ENCODE data around the gene TRMT11. TPM values are rescaled to one million over a fixed set of nuclear protein-coding genes. Genes with fewer than 3 reads are reported as not detected.

Gene TRMT11
- total and polyA plus RNA-seq, 10 of the 15 experiments (the other 5 are each of a cell fraction or from before 2014, with no cell fraction given), result 34.0 to 81.1 (median 43.7) TPM

GRCh38 chr6:125986301-125987025 lies at the start of gene TRMT11 (continued):
- no peak for TF ChIP-seq ZNF592 (IDR thresholded peaks at IDR 0.05)
- no peak for TF ChIP-seq ZNF217 (IDR thresholded peaks at IDR 0.05)
- no peak for TF ChIP-seq CEBPZ (IDR thresholded peaks at IDR 0.05; ENCODE audit: low read depth, low read length)
- no peak for TF ChIP-seq FOS (IDR thresholded peaks at IDR 0.05; ENCODE audit: borderline replicate concordance, extremely low read depth, insufficient read length)
- no peak for TF ChIP-seq RAD51 (IDR thresholded peaks at IDR 0.05)
- 0 out of 2 replicates have a peak, but pooled peaks have one; percentile 4 for TF ChIP-seq TCF12 (IDR thresholded peaks at IDR 0.05; ENCODE audit: low read depth, low read length)
- peak; percentile 91 for TF ChIP-seq NRF1 (conservative IDR thresholded peaks at IDR 0.05; ENCODE audit: low read depth, low read length)
- TF ChIP-seq E4F1 (IDR thresholded peaks at IDR 0.05; ENCODE audit: borderline replicate concordance, partially characterized antibody), result peak; percentile 49
- peak; percentile 47 for TF ChIP-seq SMAD1 (IDR thresholded peaks at IDR 0.05; ENCODE audit: low read depth, partially characterized antibody)
- TF ChIP-seq CHD4 (IDR thresholded peaks at IDR 0.05), result no peak
- no peak for TF ChIP-seq TARDBP (IDR thresholded peaks at IDR 0.05; ENCODE audit: borderline replicate concordance)
- peak; percentile 58; the same call in 1 of the 2 replicates for TF ChIP-seq MLLT1 (IDR thresholded peaks at IDR 0.05)
- TF ChIP-seq RB1 (IDR thresholded peaks at IDR 0.05; ENCODE audit: borderline replicate concordance), result peak; percentile 93
- peak; percentile 67; the same call in 1 of the 2 replicates for TF ChIP-seq ZBED1 (IDR thresholded peaks at IDR 0.05; ENCODE audit: borderline replicate concordance)
- TF ChIP-seq POLR2AphosphoS2 (IDR thresholded peaks at IDR 0.05; ENCODE audit: low read depth, low read length), result peak; percentile 80
- TF ChIP-seq E2F4 (IDR thresholded peaks at IDR 0.05; ENCODE audit: low read depth, low read length), result no peak
